Measurements from ENCODE around the gene ZBTB7B. TPM values are rescaled to one million over a fixed set of nuclear protein-coding genes. Genes with fewer than 3 reads are reported as not detected.

Gene ZBTB7B
- total and polyA plus RNA-seq, 2 experiments from 2014 or later: 2.3 to 27.0 TPM

- H3K9ac ChIP-seq: no peak overlapping the region
- H3K9me2 ChIP-seq (ENCODE audit: insufficient read depth): no peaks in the 10 kb centered on the region
- H4K20me1 ChIP-seq (ENCODE audit: insufficient read depth): no peaks in the 10 kb centered on the region
- H3K4me1 ChIP-seq (ENCODE audit: insufficient read depth): peaks cover 14% of the 10 kb centered on the region
- H3K79me2 ChIP-seq (ENCODE audit: insufficient read depth): peaks cover 33% of the 10 kb centered on the region
- H3K36me3 ChIP-seq (ENCODE audit: low read depth): no peaks in the 10 kb centered on the region
- no peak overlapping the region for H3K4me3 ChIP-seq
- no peaks in the 10 kb centered on the region for H3K9me3 ChIP-seq (ENCODE audit: low read depth)
- H3K4me2 ChIP-seq (ENCODE audit: unreplicated experiment): no peak overlapping the region
- no peak for DNase-seq
- H3F3A ChIP-seq (ENCODE audit: insufficient read depth): no peaks in the 10 kb centered on the region
- in situ Hi-C loops (cut with MboI): no loop called here
- no peak overlapping the region for H2AFZ ChIP-seq
- no peak for TF ChIP-seq EZH2 (IDR thresholded peaks at IDR 0.05; ENCODE audit: insufficient read depth, poor library complexity, severe bottlenecking)
- no peak for TF ChIP-seq EZH2phosphoT487 (IDR thresholded peaks at IDR 0.05; ENCODE audit: insufficient read depth, low read depth)
- no peaks in the 10 kb centered on the region for H3K27me3 ChIP-seq (replicated peaks; ENCODE audit: insufficient read depth)
- H3K27ac ChIP-seq: no peak overlapping the region
- whole genome bisulfite sequencing, 2 experiments (ENCODE audit: low coverage in 1 of 2, low lambda C conversion rate in 2 of 2, missing lambda C conversion rate in 2 of 2): 93 to 96% methylated on average over 5 of the region's 5 CpGs
These were observed 7.1 kb downstream of the ZBTB7B start for GRCh38 chr1:155009742-155010141.

GRCh38 chr1:155010211-155010918 is 7.8 kb downstream of the ZBTB7B start:
- no peak overlapping the region for H3K9ac ChIP-seq
- H3K27ac ChIP-seq: no peak overlapping the region
- no peaks in the 10 kb centered on the region for H3F3A ChIP-seq (ENCODE audit: insufficient read depth)
- 69 to 80% methylated on average over 5 to 11 of the region's 11 CpGs for WGBS, 2 experiments (ENCODE audit: low coverage in 1 of 2, low lambda C conversion rate in 2 of 2, missing lambda C conversion rate in 2 of 2)
- TF ChIP-seq EZH2phosphoT487 (IDR thresholded peaks at IDR 0.05; ENCODE audit: insufficient read depth, low read depth): no peak
- TF ChIP-seq EZH2 (IDR thresholded peaks at IDR 0.05; ENCODE audit: insufficient read depth, poor library complexity, severe bottlenecking): no peak
- no peaks in the 10 kb centered on the region for H3K9me2 ChIP-seq (ENCODE audit: insufficient read depth)
- H3K79me2 ChIP-seq (ENCODE audit: insufficient read depth): peaks cover 27% of the 10 kb centered on the region
- H3K4me2 ChIP-seq (ENCODE audit: unreplicated experiment): no peak overlapping the region
- no peak for DNase-seq
- H3K4me3 ChIP-seq: no peak overlapping the region
- H3K9me3 ChIP-seq (ENCODE audit: low read depth): no peaks in the 10 kb centered on the region
- no peaks in the 10 kb centered on the region for H3K27me3 ChIP-seq (replicated peaks; ENCODE audit: insufficient read depth)
- in situ Hi-C loops (cut with MboI): no loop called here
- peaks cover 7% of the 10 kb centered on the region for H3K4me1 ChIP-seq (ENCODE audit: insufficient read depth)
- H4K20me1 ChIP-seq (ENCODE audit: insufficient read depth): no peaks in the 10 kb centered on the region
- H3K36me3 ChIP-seq (ENCODE audit: low read depth): no peaks in the 10 kb centered on the region
- H2AFZ ChIP-seq: no peak overlapping the region

- H3K4me1 ChIP-seq (ENCODE audit: insufficient read depth): peaks cover under 1% of the 10 kb centered on the region; the same call in 1 of the 2 replicates
- in situ Hi-C loops (cut with MboI): no loop called here
- no peaks in the 10 kb centered on the region for H4K20me1 ChIP-seq (ENCODE audit: insufficient read depth)
- 72 to 74% methylated on average over 5 of the region's 5 CpGs for WGBS, 2 experiments (ENCODE audit: low coverage in 1 of 2, low lambda C conversion rate in 2 of 2, missing lambda C conversion rate in 2 of 2)
- TF ChIP-seq EZH2 (IDR thresholded peaks at IDR 0.05; ENCODE audit: insufficient read depth, poor library complexity, severe bottlenecking): no peak
- no peak for TF ChIP-seq EZH2phosphoT487 (IDR thresholded peaks at IDR 0.05; ENCODE audit: insufficient read depth, low read depth)
- no peak overlapping the region for H3K9ac ChIP-seq
- H3K27me3 ChIP-seq (replicated peaks; ENCODE audit: insufficient read depth): no peaks in the 10 kb centered on the region
- no peak overlapping the region for H3K4me3 ChIP-seq
- H3K9me3 ChIP-seq (ENCODE audit: low read depth): no peaks in the 10 kb centered on the region
- no peak overlapping the region for H2AFZ ChIP-seq
- no peak overlapping the region for H3K4me2 ChIP-seq (ENCODE audit: unreplicated experiment)
- H3K36me3 ChIP-seq (ENCODE audit: low read depth): no peaks in the 10 kb centered on the region
- no peak overlapping the region for H3K27ac ChIP-seq
- peaks cover 23% of the 10 kb centered on the region for H3K79me2 ChIP-seq (ENCODE audit: insufficient read depth)
- no peak for DNase-seq
- no peaks in the 10 kb centered on the region for H3F3A ChIP-seq (ENCODE audit: insufficient read depth)
- H3K9me2 ChIP-seq (ENCODE audit: insufficient read depth): no peaks in the 10 kb centered on the region
These were observed 8.4 kb downstream of the ZBTB7B start for GRCh38 chr1:155011004-155011416.

- peaks cover 18% of the 10 kb centered on the region for H3K79me2 ChIP-seq (ENCODE audit: insufficient read depth)
- H3K9me2 ChIP-seq (ENCODE audit: insufficient read depth): no peaks in the 10 kb centered on the region
- no peak overlapping the region for H3K4me3 ChIP-seq
- no peaks in the 10 kb centered on the region for H3K4me1 ChIP-seq (ENCODE audit: insufficient read depth)
- H3K4me2 ChIP-seq (ENCODE audit: unreplicated experiment): no peak overlapping the region
- H4K20me1 ChIP-seq (ENCODE audit: insufficient read depth): no peaks in the 10 kb centered on the region
- no peak for DNase-seq
- H3K36me3 ChIP-seq (ENCODE audit: low read depth): no peaks in the 10 kb centered on the region
- no peak overlapping the region for H2AFZ ChIP-seq
- in situ Hi-C loops (cut with MboI): no loop called here
- no peaks in the 10 kb centered on the region for H3K27me3 ChIP-seq (replicated peaks; ENCODE audit: insufficient read depth)
- H3K27ac ChIP-seq: no peak overlapping the region
- WGBS, 2 experiments (ENCODE audit: low coverage in 1 of 2, low lambda C conversion rate in 2 of 2, missing lambda C conversion rate in 2 of 2): 84 to 89% methylated on average over 3 to 6 of the region's 6 CpGs
- H3K9ac ChIP-seq: no peak overlapping the region
- H3K9me3 ChIP-seq (ENCODE audit: low read depth): no peaks in the 10 kb centered on the region
- H3F3A ChIP-seq (ENCODE audit: insufficient read depth): no peaks in the 10 kb centered on the region
- no peak for TF ChIP-seq EZH2 (IDR thresholded peaks at IDR 0.05; ENCODE audit: insufficient read depth, poor library complexity, severe bottlenecking)
- no peak for TF ChIP-seq EZH2phosphoT487 (IDR thresholded peaks at IDR 0.05; ENCODE audit: insufficient read depth, low read depth)
These were observed 8.9 kb downstream of the ZBTB7B start for GRCh38 chr1:155011437-155012025.

Measured in GM23248 (cell line).